NCI-H774 (cell line): Measurements from ENCODE around the gene SCCPDH.

Experiments used
- DNase-seq: peaks from one replicate; lab custom pipeline; 2025; lab: John Stamatoyannopoulos, UW

SCCPDH gene

GRCh38 chr1:246750752-246751151 is 26.5 kb downstream of the SCCPDH start:
- DNase-seq: no peak

- no peak for DNase-seq
Observed at GRCh38 chr1:246753670-246754535, 29.7 kb downstream of the SCCPDH start.

GRCh38 chr1:246755419-246755818 is 31.2 kb downstream of the SCCPDH start:
- no peak for DNase-seq

- no peak for DNase-seq
Observed at GRCh38 chr1:246760422-246761347, 36.5 kb downstream of the SCCPDH start.

- DNase-seq: no peak
Observed at GRCh38 chr1:246761396-246761795, 37.2 kb downstream of the SCCPDH start.

GRCh38 chr1:246765521-246765920 is 41.3 kb downstream of the SCCPDH start:
- no peak for DNase-seq

GRCh38 chr1:246768403-246769020 is 44.3 kb downstream of the SCCPDH start:
- no peak for DNase-seq

- no peak for DNase-seq
Observed at GRCh38 chr1:246769306-246769705, 45.1 kb downstream of the SCCPDH start.

- no peak for DNase-seq
Observed at GRCh38 chr1:246771366-246771765, 47.2 kb downstream of the SCCPDH start.

- no peak for DNase-seq
Observed at GRCh38 chr1:246772686-246773085, 48.5 kb downstream of the SCCPDH start.

GRCh38 chr1:246773213-246773641 is 49.0 kb downstream of the SCCPDH start:
- no peak for DNase-seq

- no peak for DNase-seq
Observed at GRCh38 chr1:246775531-246776385, 51.5 kb downstream of the SCCPDH start.

- no peak for DNase-seq
Observed at GRCh38 chr1:246776923-246777322, 52.7 kb downstream of the SCCPDH start.

GRCh38 chr1:246778663-246779062 is 54.5 kb downstream of the SCCPDH start:
- DNase-seq: no peak

GRCh38 chr1:246779561-246780175 is 55.5 kb downstream of the SCCPDH start:
- no peak for DNase-seq

- DNase-seq: no peak
Observed at GRCh38 chr1:246780264-246780663, 56.1 kb downstream of the SCCPDH start.

- no peak for DNase-seq
Observed at GRCh38 chr1:246781212-246781611, 57.0 kb downstream of the SCCPDH start.

- no peak for DNase-seq
Observed at GRCh38 chr1:246782120-246782900, 58.1 kb downstream of the SCCPDH start.

- no peak for DNase-seq
Observed at GRCh38 chr1:246784621-246785493, 60.6 kb downstream of the SCCPDH start.
